ENCODE results near the gene ANAPC2.

ANAPC2 gene

DNA sequence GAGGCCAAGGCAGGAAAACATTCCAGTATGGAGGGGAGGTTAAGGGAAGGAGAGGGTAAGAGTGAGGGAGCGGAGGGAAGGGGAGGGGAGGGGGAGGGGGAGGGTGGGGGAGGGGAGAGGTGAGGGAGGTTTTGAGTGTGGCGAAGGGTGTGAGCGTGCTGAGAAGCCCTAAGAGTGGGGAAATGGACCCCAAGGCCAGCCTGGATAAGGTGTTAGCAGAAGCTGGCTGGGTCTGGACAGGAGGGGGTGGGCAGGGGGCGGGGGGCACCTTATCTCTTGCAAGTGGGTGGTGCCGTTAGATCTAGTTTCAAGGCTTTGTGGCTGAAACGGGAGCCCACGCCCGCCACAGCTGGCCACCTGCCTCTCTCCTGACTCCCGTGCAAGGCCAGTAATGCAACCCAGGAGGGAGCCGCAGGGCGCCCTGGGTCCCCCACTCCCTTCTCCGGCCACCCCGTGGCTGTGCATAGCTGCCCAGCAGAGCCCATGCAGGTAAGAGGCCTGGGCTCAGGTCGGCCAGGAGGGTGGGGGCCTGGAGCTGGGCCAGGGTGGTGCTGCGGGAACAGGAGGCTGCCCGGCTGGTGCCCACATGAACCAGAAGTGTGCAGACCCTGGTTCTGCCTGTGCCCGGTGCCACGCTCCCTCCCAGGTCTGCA, 39.6 kb upstream of the ANAPC2 start:
- no peaks in the 10 kb centered on the region for H3K36me3 ChIP-seq
- H3K9me3 ChIP-seq, result no peaks in the 10 kb centered on the region
- TF ChIP-seq CTCF (IDR thresholded peaks at IDR 0.05), result no peak
- H3K4me3 ChIP-seq (ENCODE audit: low read depth in 1 of 2, low read length in 1 of 2), result no peak overlapping the region
- H3K27me3 ChIP-seq, result peaks cover 70% of the 10 kb centered on the region
- H3K4me1 ChIP-seq (ENCODE audit: control insufficient read depth in 1 of 2, insufficient read depth in 1 of 2, low read depth in 1 of 2, low read length in 1 of 2), result peaks cover 7 to 16% of the 10 kb centered on the region in 2 experiments
- no peak overlapping the region for H3K27ac ChIP-seq

GRCh38 chr9:137227054-137227852, 38.9 kb upstream of the ANAPC2 start, which contains the start of gene RNF224:
RNF224 (plus strand) TSS chr9:137227502; CDS start chr9:137228336, 834 bp downstream.
- Histone ChIP-seq H3K4me3 (ENCODE audit: low read depth in 1 of 2, low read length in 1 of 2) (no peak within 1 kb of the TSS), H3K4me1 (ENCODE audit: control insufficient read depth in 1 of 2, insufficient read depth in 1 of 2, low read depth in 1 of 2, low read length in 1 of 2) (peaks cover 15 to 23% of the 10 kb centered on the region in 2 experiments), H3K36me3 (no peaks in the 10 kb centered on the region), H3K27me3 (peaks cover 73% of the 10 kb centered on the region), H3K9me3 (no peaks in the 10 kb centered on the region), H3K27ac (no peak within 1 kb of the TSS)
- TF ChIP-seq CTCF (IDR thresholded peaks at IDR 0.05), result peak; percentile 82

GRCh38 chr9:137226338-137227053, 38.1 kb upstream of the ANAPC2 start:
- H3K27me3 ChIP-seq, result peaks cover 79% of the 10 kb centered on the region
- no peak overlapping the region for H3K27ac ChIP-seq
- no peaks in the 10 kb centered on the region for H3K9me3 ChIP-seq
- H3K4me1 ChIP-seq (ENCODE audit: control insufficient read depth in 1 of 2, insufficient read depth in 1 of 2, low read depth in 1 of 2, low read length in 1 of 2), result peaks cover 15 to 28% of the 10 kb centered on the region in 2 experiments
- TF ChIP-seq CTCF (IDR thresholded peaks at IDR 0.05), result no peak
- H3K4me3 ChIP-seq (ENCODE audit: low read depth in 1 of 2, low read length in 1 of 2), result no peak overlapping the region
- H3K36me3 ChIP-seq, result no peaks in the 10 kb centered on the region

- H3K4me1 ChIP-seq (ENCODE audit: control insufficient read depth in 1 of 2, insufficient read depth in 1 of 2, low read depth in 1 of 2, low read length in 1 of 2), result peaks cover 15 to 30% of the 10 kb centered on the region in 2 experiments
- no peak for TF ChIP-seq CTCF (IDR thresholded peaks at IDR 0.05)
- H3K4me3 ChIP-seq (ENCODE audit: low read depth in 1 of 2, low read length in 1 of 2), result no peak overlapping the region
- no peak overlapping the region for H3K27ac ChIP-seq
- H3K9me3 ChIP-seq, result no peaks in the 10 kb centered on the region
- peaks cover 86% of the 10 kb centered on the region for H3K27me3 ChIP-seq
- H3K36me3 ChIP-seq, result no peaks in the 10 kb centered on the region
These were observed 37.5 kb upstream of the ANAPC2 start for GRCh38 chr9:137225699-137226331.

Data from neutrophil (primary cell).